ENCODE measurements around the gene GALK2. TPM values are rescaled to one million over a fixed set of nuclear protein-coding genes. Genes with fewer than 3 reads are reported as not detected.

Gene GALK2
- total and polyA plus RNA-seq, 2 experiments from 2014 or later, result 27.5 to 28.1 TPM

DNA sequence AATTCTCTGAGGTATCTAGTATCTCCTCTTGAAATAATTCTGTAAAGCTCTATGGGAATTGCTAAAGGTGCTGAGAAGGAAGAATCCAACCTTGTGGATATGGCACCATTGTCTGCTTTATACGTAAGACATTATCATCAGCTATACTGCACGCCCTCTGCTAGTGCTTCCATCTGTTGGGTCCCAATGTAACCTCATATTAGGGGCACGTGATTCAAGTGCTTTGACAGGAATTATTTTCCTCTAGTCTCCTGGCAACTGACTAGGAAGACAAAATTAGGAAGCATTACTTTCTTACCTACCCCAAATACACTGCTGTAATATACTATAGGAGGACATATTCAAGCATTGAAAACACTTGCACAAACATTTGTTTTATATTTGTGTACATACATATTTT lies 38.6 kb upstream of the GALK2 start:
- H3K4me3 ChIP-seq, result no peak overlapping the region
- TF ChIP-seq, protein P1, sequence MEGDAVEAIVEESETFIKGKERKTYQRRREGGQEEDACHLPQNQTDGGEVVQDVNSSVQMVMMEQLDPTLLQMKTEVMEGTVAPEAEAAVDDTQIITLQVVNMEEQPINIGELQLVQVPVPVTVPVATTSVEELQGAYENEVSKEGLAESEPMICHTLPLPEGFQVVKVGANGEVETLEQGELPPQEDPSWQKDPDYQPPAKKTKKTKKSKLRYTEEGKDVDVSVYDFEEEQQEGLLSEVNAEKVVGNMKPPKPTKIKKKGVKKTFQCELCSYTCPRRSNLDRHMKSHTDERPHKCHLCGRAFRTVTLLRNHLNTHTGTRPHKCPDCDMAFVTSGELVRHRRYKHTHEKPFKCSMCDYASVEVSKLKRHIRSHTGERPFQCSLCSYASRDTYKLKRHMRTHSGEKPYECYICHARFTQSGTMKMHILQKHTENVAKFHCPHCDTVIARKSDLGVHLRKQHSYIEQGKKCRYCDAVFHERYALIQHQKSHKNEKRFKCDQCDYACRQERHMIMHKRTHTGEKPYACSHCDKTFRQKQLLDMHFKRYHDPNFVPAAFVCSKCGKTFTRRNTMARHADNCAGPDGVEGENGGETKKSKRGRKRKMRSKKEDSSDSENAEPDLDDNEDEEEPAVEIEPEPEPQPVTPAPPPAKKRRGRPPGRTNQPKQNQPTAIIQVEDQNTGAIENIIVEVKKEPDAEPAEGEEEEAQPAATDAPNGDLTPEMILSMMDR (IDR thresholded peaks at IDR 0.05; ENCODE audit: low read depth, low read length), result no peak
- H3K9me3 ChIP-seq (ENCODE audit: low read depth), result no peaks in the 10 kb centered on the region
- H3K4me1 ChIP-seq (ENCODE audit: low read depth), result no peaks in the 10 kb centered on the region
- DNase-seq (ENCODE audit: low read depth in 1 of 2, low spot score in 1 of 2), result no peak
- peaks cover 77% of the 10 kb centered on the region for H3K36me3 ChIP-seq
- H3K27me3 ChIP-seq, result no peaks in the 10 kb centered on the region
- no peak overlapping the region for H3K27ac ChIP-seq

DNA sequence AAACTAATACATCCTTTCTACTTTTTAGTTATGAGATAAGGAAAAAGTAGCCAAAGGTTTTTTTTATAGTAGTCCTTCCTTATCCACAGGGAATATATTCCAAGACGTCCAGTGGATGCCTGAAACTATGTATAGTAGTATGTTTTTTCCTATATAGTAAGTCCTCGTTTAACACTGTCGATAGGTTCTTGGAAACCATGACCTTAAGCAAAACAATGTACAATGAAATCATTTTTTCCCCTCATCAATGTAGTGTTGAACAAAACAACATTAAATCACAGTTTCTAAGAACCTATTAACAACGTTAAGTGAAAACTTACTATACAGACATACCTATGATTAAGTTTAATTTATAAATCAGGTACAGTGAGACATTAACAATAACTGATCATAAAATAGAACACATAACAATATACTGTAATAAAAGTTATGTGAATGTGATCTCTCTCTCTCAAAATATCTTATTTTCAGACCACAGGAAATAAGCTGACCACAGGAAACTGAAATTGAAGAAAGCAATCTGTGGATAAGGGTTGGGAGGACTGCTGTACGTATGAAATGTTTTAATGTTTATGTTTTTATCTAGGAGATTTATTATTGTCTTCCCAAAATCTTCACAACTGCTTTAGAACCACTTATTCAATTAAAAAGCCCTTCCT lies 35.2 kb upstream of the GALK2 start:
- Histone ChIP-seq H3K36me3 (peaks cover 77% of the 10 kb centered on the region), H3K27me3 (no peaks in the 10 kb centered on the region), H3K4me1 (ENCODE audit: low read depth) (no peaks in the 10 kb centered on the region), H3K4me3 (no peak overlapping the region), H3K9me3 (ENCODE audit: low read depth) (no peaks in the 10 kb centered on the region), H3K27ac (peak overlapping the region; percentile 12)
- TF ChIP-seq, protein P1 (IDR thresholded peaks at IDR 0.05; ENCODE audit: low read depth, low read length), result no peak
- DNase-seq (ENCODE audit: low read depth in 1 of 2, low spot score in 1 of 2), result peak in 1 of 2 donors; percentile 69

DNA sequence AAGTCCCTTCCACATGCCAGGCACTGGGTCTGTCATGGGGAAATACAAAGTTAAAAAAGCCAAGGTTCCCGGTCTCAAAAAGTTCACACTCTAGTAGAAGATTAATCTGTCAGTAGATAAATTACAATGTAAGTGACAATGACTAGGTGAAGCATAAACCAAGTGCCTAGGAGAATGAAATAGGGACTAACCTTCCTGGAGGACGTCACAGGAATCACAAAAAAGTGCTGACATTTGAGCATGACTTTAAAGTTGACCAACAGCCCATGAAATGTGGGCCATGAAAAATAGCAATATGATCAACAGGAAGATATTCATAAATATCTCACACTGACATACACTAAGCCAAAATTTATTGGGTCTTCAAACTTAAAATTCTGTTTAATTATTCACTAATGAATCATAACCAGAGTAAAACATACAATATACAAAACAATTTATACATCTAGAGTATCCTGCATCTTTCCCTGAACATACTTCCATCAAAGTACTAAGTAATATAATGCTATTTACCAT lies 34.6 kb upstream of the GALK2 start:
- TF ChIP-seq, protein P1 (IDR thresholded peaks at IDR 0.05; ENCODE audit: low read depth, low read length), result no peak
- H3K4me3 ChIP-seq, result no peak overlapping the region
- no peak for DNase-seq (ENCODE audit: low read depth in 1 of 2, low spot score in 1 of 2)
- H3K36me3 ChIP-seq, result peaks cover 76% of the 10 kb centered on the region
- no peaks in the 10 kb centered on the region for H3K27me3 ChIP-seq
- peak overlapping the region; percentile 12 for H3K27ac ChIP-seq
- H3K9me3 ChIP-seq (ENCODE audit: low read depth), result no peaks in the 10 kb centered on the region
- no peaks in the 10 kb centered on the region for H3K4me1 ChIP-seq (ENCODE audit: low read depth)

DNA sequence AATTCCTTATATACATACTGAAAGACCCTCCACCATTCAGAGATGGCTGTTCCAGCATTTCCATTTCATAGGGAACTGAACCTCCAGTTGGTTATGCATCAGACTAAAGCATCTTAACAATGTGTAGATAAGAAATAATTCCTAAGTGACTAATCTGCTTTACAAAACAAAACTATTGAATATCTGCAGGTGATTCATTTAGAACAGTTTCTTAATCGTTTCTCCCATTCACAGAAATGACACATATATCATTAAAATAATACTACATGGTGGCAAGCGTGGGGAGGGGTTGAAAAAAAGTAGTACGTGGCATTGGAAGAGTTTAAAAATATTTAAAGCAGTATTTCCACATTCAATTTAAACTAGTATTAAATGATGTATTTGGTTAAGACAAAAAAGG lies 34.1 kb upstream of the GALK2 start:
- Histone ChIP-seq H3K9me3 (ENCODE audit: low read depth) (no peaks in the 10 kb centered on the region), H3K27ac (no peak overlapping the region), H3K36me3 (peaks cover 72% of the 10 kb centered on the region), H3K27me3 (no peaks in the 10 kb centered on the region), H3K4me1 (ENCODE audit: low read depth) (no peaks in the 10 kb centered on the region), H3K4me3 (no peak overlapping the region)
- TF ChIP-seq, protein P1 (IDR thresholded peaks at IDR 0.05; ENCODE audit: low read depth, low read length), result no peak
- peak in 1 of 2 donors; percentile 73 for DNase-seq (ENCODE audit: low read depth in 1 of 2, low spot score in 1 of 2)

DNA sequence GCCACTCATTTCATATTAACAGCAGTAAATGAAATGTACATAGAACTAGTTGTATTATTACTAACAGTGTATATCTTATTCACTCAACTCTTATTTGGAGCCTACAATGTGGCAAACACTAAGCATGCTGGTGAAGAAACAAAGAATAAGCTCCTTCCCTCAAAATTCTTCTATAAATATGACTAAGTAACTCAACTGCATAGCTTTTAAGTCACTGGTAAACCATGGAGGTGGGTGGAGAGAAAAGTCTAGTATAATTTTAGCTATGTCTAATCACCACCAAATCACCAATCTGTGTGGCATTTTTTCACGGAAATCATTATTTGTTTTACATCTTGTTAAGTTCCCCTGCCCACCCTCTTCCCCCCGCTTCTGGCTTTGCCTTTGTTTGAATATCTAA lies 32.2 kb upstream of the GALK2 start:
- no peaks in the 10 kb centered on the region for H3K27me3 ChIP-seq
- no peak for DNase-seq (ENCODE audit: low read depth in 1 of 2, low spot score in 1 of 2)
- H3K4me1 ChIP-seq (ENCODE audit: low read depth), result no peaks in the 10 kb centered on the region
- H3K36me3 ChIP-seq, result peaks cover 70% of the 10 kb centered on the region
- no peak overlapping the region for H3K4me3 ChIP-seq
- TF ChIP-seq, protein P1 (IDR thresholded peaks at IDR 0.05; ENCODE audit: low read depth, low read length), result no peak
- H3K9me3 ChIP-seq (ENCODE audit: low read depth), result no peaks in the 10 kb centered on the region
- no peak overlapping the region for H3K27ac ChIP-seq

Measured in cardiac muscle cell (in vitro differentiated cells and primary cell).